NAMALWA (cell line): ENCODE results near the gene PRDM12.

Experiments
- DNase-seq: peaks from one replicate; pipeline ENCODE4 v3.0.0-alpha.2; 2015; ENCODE audit warnings: low spot score

PRDM12 gene

GRCh38 chr9:130664251-130665028 lies at the start of gene PRDM12:
Gene PRDM12, plus strand, starts transcription at chr9:130664594. Its CDS starts 60 bp downstream, at chr9:130664654.
- DNase-seq: no peak

- DNase-seq: no peak
Observed at GRCh38 chr9:130616451-130616850, 47.9 kb upstream of the PRDM12 start.

GRCh38 chr9:130623466-130623865 lies 40.9 kb upstream of the PRDM12 start:
- DNase-seq: no peak

GRCh38 chr9:130624154-130624553 lies 40.2 kb upstream of the PRDM12 start:
- DNase-seq: peak; percentile 12

GRCh38 chr9:130626249-130626996 lies 38.0 kb upstream of the PRDM12 start:
- DNase-seq: no peak

GRCh38 chr9:130627051-130627450 lies 37.3 kb upstream of the PRDM12 start:
- DNase-seq: no peak

- DNase-seq: no peak
Observed at GRCh38 chr9:130627896-130628792, 36.2 kb upstream of the PRDM12 start.

GRCh38 chr9:130629443-130630070 lies 34.8 kb upstream of the PRDM12 start:
- DNase-seq: no peak

- DNase-seq: no peak
Observed at GRCh38 chr9:130630071-130630450, 34.3 kb upstream of the PRDM12 start.

GRCh38 chr9:130630506-130631330 lies 33.7 kb upstream of the PRDM12 start:
- DNase-seq: no peak

- DNase-seq: no peak
Observed at GRCh38 chr9:130631331-130632080, 32.9 kb upstream of the PRDM12 start.

GRCh38 chr9:130632081-130632710 lies 32.2 kb upstream of the PRDM12 start:
- no peak for DNase-seq

- DNase-seq: no peak
Observed at GRCh38 chr9:130632841-130633240, 31.6 kb upstream of the PRDM12 start.

- DNase-seq: no peak
Observed at GRCh38 chr9:130633336-130634190, 30.8 kb upstream of the PRDM12 start.

GRCh38 chr9:130634191-130634768 lies 30.1 kb upstream of the PRDM12 start:
- no peak for DNase-seq

- DNase-seq: no peak
Observed at GRCh38 chr9:130634801-130635200, 29.6 kb upstream of the PRDM12 start.

- DNase-seq: no peak
Observed at GRCh38 chr9:130635306-130635705, 29.1 kb upstream of the PRDM12 start.
